ENCODE results near the gene NMRK2.
A peak's percentile ranks its signal among the peaks of the same experiment; 100 is the strongest.
"Not testable (repeated sequence)": the region's sequence is repeated elsewhere in the genome, so short reads cannot be mapped to it uniquely, and the experiment has no call there.

The NMRK2 gene

GRCh38 chr19:3936506-3937442 lies 3.9 kb downstream of the NMRK2 start:
- DNase-seq, result no peak

- not testable (repeated sequence) for DNase-seq
Measured at GRCh38 chr19:3938300-3938950, 5.6 kb downstream of the NMRK2 start.

GRCh38 chr19:3942790-3943409 lies 10.0 kb downstream of the NMRK2 start:
- DNase-seq, result no peak

GRCh38 chr19:3944018-3944721 lies 11.3 kb downstream of the NMRK2 start:
- DNase-seq, result no peak

- DNase-seq, result peak; percentile 45
Measured at GRCh38 chr19:3945838-3946237, 13.0 kb downstream of the NMRK2 start.

DNA sequence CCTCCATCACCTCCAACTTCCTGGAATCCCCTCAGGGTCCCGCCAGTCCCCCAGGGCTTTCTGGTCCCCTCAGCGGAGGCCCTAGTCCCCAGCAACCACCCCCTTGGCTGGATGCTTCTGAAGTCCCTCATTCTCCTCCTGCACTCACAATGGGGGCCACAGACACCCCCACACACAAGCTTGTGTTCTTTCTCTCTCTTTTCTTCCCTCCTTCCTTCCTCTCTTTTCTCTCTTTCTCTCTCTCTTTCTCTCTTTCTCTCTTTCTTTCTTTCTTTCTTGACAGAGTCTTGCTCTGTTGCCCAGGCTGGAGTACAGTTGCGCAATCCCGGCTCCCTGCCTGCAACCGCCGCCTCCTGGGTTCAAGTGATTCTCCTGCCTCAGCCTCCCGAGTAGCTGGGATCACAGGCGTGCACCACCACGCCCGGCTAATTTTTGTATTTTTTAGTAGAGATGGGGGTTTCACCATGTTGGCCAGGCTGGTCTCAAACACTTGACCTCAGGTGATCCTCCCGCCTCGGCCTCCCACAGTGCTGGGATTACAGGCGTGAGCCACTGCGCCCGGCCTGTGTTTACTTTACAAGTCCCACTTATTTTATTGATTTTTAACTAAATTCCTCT lies 14.6 kb downstream of the NMRK2 start:
- not testable (repeated sequence) for DNase-seq

DNA sequence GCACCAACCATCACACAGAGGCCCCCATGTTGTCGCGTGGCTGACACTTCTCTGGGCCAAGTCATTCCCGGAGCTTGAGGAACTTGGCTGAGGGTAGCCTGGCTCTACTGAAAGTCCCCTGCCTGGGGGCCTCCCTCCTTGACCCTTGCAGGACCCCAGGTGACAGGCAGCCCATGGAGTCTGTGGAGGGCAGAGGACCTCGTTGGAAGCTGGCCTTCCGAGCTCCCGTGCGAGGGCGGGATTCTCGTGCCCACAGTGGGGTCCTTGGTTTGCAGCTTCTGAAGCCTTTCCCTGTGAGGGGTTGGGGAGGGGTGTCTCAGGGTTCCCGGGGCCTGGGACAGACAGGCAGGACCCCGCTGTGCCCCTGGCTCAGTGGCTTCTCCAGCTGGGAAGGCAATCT lies 16.4 kb downstream of the NMRK2 start:
- DNase-seq, result no peak

GRCh38 chr19:3949997-3950859 lies 17.4 kb downstream of the NMRK2 start:
- no peak for DNase-seq

- DNase-seq, result no peak
Measured at GRCh38 chr19:3950871-3951861, 18.3 kb downstream of the NMRK2 start.

DNA sequence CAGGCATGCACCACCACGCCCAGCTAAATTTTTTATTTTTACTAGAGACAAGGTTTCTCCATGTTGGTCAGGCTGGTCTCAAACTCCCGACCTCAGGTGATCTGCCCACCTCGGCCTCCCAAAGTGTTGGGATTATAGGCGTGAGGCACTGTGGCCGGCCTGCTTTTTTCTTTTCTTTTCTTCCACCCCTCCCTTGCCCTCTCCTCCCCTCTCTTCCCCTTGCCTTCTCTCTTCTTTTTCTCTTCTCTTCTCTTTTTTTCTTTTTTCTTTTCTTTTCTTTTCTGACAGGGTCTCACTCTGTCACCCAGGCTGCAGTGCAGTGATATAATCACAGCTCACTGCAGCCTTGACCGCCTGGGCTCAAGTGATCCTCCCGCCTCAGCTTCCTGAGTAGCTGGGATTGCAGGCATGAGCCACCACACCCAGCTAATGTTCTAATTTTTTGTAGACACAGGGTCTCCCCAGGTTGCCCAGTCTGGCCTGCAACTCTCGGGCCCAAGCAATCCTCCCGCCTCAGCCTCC lies 19.9 kb downstream of the NMRK2 start:
- DNase-seq, result not testable (repeated sequence)

- DNase-seq, result no peak
Measured at GRCh38 chr19:3954107-3954506, 21.2 kb downstream of the NMRK2 start.

DNA sequence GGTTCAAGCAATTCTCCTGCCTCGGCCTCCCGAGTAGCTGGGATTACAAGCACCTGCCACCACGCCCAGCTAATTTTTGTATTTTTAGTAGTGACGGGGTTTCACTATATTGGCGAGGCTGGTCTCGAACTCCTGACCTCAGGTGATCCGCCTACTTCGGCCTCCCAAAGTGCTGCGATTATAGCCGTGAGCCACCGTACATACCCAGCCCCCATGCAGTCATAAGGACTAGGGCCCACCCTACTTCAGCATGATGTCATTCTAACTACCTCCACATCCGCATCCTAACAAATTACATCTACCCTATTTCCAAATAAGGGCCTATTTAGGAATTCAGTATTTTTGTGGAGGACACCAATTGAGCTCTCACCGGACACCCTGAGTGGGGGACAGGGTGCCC lies 22.4 kb downstream of the NMRK2 start:
- DNase-seq, result not testable (repeated sequence)

- no peak for DNase-seq
Measured at GRCh38 chr19:3955688-3956087, 22.8 kb downstream of the NMRK2 start.

DNA sequence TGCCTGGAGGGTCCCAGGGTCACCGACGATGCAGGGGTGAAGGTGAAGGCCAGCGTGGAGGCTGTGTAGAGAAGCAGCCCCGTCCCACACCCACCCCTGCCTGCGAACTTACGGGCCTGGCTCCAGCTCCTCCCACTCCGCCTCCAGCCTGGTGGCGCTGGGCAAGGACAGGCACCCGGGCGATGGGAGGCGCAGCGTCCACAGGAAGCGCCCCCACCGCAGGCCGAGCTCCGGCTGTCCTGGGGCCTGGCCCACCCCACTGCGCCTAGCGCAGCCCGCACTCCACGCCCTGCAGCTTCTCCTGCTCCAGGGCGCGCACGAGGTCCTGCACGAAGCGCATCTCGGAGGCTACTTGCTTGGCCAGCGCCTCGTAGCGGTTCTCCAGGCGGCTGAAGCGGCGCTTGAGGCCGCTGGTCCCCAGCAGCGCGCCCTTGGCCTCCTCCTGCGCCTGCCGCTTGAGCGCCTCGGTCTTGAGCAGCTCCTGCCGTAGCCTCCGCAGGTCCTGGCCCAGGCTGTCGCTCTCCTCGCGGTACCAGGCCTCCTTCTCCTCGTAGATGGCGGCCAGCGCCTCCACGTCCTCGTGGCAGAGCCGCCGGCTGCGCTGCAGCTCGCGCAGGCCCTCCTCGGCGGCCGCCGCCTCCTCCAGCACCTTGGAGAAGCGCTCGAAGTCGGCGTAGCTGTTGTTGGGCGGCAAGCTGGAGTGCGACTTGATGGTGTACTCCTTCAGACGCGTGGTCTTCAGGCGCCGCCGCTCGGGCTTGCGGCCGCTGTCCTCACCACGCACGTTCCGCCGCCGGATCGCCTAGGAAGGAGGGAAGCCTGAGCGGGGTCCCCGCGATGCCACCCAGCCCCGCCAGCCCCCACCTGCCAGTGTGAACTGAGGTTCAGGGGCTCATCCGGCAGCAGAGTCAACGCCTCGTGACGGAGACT lies 26.2 kb downstream of the NMRK2 start:
- DNase-seq, result no peak

- no peak for DNase-seq
Measured at GRCh38 chr19:3959766-3960131, 26.9 kb downstream of the NMRK2 start.

- DNase-seq, result no peak
Measured at GRCh38 chr19:3961007-3961406, 28.1 kb downstream of the NMRK2 start.

DNA sequence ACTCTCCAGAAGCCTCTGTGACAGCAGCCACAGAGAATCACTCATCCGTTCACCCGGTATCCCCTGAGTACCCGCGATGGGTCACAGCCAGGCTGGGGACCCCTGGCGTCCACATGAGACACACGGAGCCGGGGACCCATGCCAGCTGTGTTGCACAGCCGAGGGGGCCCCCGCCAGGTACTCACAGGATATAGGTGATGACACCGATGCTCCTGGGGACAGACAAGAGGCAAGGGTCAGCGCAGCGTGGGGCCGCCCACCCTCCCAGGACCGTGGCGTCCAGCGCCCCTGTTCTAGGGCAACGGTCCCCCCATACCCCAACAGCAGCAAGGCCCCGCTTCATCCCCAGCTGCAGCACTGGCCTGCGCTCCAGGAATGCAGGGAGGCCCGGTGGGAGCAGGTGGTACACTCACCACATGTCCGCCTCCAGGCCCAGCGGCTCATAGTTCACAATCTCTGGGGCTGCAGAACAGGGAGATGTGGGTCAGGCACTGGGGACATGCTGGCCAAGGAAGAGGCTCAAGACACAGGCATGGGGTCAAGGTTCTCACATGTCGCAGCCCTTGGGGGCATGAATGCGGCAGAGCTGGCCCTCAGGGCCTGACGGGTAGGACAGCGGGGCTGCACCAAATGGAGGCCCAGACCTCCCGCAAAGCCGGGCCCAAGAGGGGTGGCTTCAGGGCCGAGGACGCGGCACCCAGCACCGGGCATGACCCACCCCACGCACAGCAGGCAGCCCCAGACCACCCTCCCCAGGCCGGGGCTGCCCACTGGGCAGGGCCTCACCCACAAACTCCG lies 30.8 kb downstream of the NMRK2 start:
- DNase-seq, result no peak

All from fibroblast of skin of back (primary cell).